ENCODE data around the gene COL9A1. TPM values are rescaled to one million over a fixed set of nuclear protein-coding genes. Genes with fewer than 3 reads are reported as not detected.

Gene COL9A1
- total RNA-seq, 1 experiment from 2014 or later = not detected

DNA sequence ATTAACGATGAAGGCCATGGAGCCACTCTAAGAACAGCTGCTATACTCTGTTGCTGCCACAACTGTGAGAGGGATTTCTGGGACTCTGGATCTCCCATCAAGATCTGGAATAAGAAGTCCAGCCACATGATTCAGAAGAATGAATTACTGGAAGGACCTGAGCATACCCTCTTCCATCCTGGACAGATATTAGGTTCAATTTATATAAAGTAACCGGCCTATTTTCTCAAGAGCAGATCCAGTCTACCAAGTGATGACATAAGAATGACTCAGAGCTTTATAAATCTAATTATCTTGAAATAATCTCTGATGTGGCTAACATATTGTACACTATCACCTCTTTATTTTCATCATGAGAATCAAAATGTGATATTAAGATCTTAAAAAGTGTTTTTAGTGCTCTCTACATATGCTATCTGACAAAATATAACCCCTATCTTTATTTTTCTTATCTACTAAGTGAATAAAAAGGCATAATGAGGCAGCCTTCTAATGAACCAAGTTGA, 45.1 kb downstream of the COL9A1 start (continued):
- TF ChIP-seq, protein P1, sequence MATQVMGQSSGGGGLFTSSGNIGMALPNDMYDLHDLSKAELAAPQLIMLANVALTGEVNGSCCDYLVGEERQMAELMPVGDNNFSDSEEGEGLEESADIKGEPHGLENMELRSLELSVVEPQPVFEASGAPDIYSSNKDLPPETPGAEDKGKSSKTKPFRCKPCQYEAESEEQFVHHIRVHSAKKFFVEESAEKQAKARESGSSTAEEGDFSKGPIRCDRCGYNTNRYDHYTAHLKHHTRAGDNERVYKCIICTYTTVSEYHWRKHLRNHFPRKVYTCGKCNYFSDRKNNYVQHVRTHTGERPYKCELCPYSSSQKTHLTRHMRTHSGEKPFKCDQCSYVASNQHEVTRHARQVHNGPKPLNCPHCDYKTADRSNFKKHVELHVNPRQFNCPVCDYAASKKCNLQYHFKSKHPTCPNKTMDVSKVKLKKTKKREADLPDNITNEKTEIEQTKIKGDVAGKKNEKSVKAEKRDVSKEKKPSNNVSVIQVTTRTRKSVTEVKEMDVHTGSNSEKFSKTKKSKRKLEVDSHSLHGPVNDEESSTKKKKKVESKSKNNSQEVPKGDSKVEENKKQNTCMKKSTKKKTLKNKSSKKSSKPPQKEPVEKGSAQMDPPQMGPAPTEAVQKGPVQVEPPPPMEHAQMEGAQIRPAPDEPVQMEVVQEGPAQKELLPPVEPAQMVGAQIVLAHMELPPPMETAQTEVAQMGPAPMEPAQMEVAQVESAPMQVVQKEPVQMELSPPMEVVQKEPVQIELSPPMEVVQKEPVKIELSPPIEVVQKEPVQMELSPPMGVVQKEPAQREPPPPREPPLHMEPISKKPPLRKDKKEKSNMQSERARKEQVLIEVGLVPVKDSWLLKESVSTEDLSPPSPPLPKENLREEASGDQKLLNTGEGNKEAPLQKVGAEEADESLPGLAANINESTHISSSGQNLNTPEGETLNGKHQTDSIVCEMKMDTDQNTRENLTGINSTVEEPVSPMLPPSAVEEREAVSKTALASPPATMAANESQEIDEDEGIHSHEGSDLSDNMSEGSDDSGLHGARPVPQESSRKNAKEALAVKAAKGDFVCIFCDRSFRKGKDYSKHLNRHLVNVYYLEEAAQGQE (IDR thresholded peaks at IDR 0.05; ENCODE audit: low read depth) = no peak
- no peak for TF ChIP-seq EZH2phosphoT487 (IDR thresholded peaks at IDR 0.05; ENCODE audit: borderline replicate concordance)
- TF ChIP-seq POLR2AphosphoS5 (IDR thresholded peaks at IDR 0.05; ENCODE audit: low read depth, low read length) = no peak
- TF ChIP-seq, protein P2, sequence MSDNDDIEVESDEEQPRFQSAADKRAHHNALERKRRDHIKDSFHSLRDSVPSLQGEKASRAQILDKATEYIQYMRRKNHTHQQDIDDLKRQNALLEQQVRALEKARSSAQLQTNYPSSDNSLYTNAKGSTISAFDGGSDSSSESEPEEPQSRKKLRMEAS (IDR thresholded peaks at IDR 0.05) = no peak
- no peak for TF ChIP-seq RAD21 (IDR thresholded peaks at IDR 0.05; ENCODE audit: low read depth)
- no peak for TF ChIP-seq SP1 (IDR thresholded peaks at IDR 0.05; ENCODE audit: low read depth)

DNA sequence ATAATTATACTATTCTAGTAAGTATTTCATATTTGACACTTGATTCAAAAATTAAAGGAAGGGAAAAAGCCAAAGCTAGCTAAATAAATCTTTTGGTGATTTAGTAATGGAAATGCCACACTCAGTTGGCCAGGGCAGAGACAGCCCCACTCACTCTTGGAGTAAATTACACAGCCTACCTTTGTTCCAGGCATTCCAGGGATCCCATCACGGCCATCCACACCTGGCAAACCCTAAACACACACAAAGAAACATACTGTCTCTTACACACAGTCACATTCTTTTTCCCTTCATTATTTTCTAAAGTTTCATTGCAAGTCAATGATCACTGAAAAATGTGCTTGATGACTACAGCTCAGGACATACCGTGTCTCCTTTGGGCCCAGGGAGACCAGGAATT, 48.1 kb downstream of the COL9A1 start:
- ChIA-PET POLR2A (no interaction called here), RAD21 (ENCODE audit: low non-redundant PET in 1 of 2, low total read pairs in 2 of 2, uncharacterized antibody in 2 of 2, unreplicated experiment in 2 of 2) (no interaction called here)
- no peak for ATAC-seq

More for the DNA sequence above, 48.1 kb downstream of the COL9A1 start:
- no peaks in the 10 kb centered on the region for H3K79me2 ChIP-seq (ENCODE audit: insufficient read depth, low read length)
- CTCF ChIA-PET = no interaction called here
- no peak overlapping the region for H3K4me3 ChIP-seq (replicated peaks in 1 of 2; ENCODE audit: low read depth in 1 of 2, low read length in 2 of 2)
- no peaks in the 10 kb centered on the region for H3K9me3 ChIP-seq (ENCODE audit: control insufficient read depth in 1 of 2, insufficient read depth in 1 of 2, low read depth in 1 of 2, low read length in 2 of 2)
- H3K4me2 ChIP-seq (ENCODE audit: low read length) = no peak overlapping the region
- H3K27ac ChIP-seq (ENCODE audit: low read depth, low read length) = no peak overlapping the region
- BruUV-seq (replicated peaks) = no TSS peak
- H3K27me3 ChIP-seq (ENCODE audit: insufficient read depth, low read length) = peaks cover 50% of the 10 kb centered on the region
- DNase-seq (ENCODE audit: low read depth, low spot score) = no peak
- H3K4me1 ChIP-seq (ENCODE audit: control insufficient read depth in 1 of 2, insufficient read depth in 2 of 2, low read length in 2 of 2) = no peaks in the 10 kb centered on the region
- no peak overlapping the region for H3K9ac ChIP-seq (ENCODE audit: low read length)
- intact Hi-C loops (cut with micrococcal nuclease) = no loop called here
- H3K9me2 ChIP-seq (ENCODE audit: insufficient read depth) = no peaks in the 10 kb centered on the region
- no peaks in the 10 kb centered on the region for H4K20me1 ChIP-seq (ENCODE audit: insufficient read depth)
- no peak for TF ChIP-seq ELF1 (IDR thresholded peaks at IDR 0.05; ENCODE audit: borderline replicate concordance, low read depth)
- TF ChIP-seq TCF7L2 (IDR thresholded peaks at IDR 0.05; ENCODE audit: borderline replicate concordance, extremely low read depth, insufficient read depth, insufficient read length) = no peak
- TF ChIP-seq POLR2AphosphoS5 (IDR thresholded peaks at IDR 0.05; ENCODE audit: low read depth, low read length) = no peak
- TF ChIP-seq, protein P3, sequence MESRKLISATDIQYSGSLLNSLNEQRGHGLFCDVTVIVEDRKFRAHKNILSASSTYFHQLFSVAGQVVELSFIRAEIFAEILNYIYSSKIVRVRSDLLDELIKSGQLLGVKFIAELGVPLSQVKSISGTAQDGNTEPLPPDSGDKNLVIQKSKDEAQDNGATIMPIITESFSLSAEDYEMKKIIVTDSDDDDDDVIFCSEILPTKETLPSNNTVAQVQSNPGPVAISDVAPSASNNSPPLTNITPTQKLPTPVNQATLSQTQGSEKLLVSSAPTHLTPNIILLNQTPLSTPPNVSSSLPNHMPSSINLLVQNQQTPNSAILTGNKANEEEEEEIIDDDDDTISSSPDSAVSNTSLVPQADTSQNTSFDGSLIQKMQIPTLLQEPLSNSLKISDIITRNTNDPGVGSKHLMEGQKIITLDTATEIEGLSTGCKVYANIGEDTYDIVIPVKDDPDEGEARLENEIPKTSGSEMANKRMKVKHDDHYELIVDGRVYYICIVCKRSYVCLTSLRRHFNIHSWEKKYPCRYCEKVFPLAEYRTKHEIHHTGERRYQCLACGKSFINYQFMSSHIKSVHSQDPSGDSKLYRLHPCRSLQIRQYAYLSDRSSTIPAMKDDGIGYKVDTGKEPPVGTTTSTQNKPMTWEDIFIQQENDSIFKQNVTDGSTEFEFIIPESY (IDR thresholded peaks at IDR 0.05; ENCODE audit: extremely low read depth, insufficient replicate concordance, low read length) = no peak
- TF ChIP-seq SIN3A (IDR thresholded peaks at IDR 0.05; ENCODE audit: low read depth) = no peak
- no peak for TF ChIP-seq EGR1 (IDR thresholded peaks at IDR 0.05; ENCODE audit: low read depth)
- no peak overlapping the region for H2AFZ ChIP-seq (ENCODE audit: low read depth, low read length, poor library complexity, severe bottlenecking)
- H3K36me3 ChIP-seq (ENCODE audit: control insufficient read depth in 1 of 2, insufficient read depth in 2 of 2, low read length in 2 of 2) = no peaks in the 10 kb centered on the region

Data from HCT116 (cell line).